OCI-LY3 (cell line): ENCODE data around the gene LRRC8C.

Experiments used
- CTCF ChIP-seq: fragments of 200-600, 300-600 bp; sonication (generic); IDR thresholded peaks from 2 replicates; pipeline ENCODE4 v1.5.1; 2014; ENCODE audit warnings: antibody characterized with exemption, low read length, low read depth
- EZH2phosphoT487 ChIP-seq: fragments of 200-600 bp; shearing (Covaris generic); IDR thresholded peaks from 2 replicates; pipeline ENCODE4 v1.6.1; 2018; ENCODE audit warnings: antibody characterized with exemption, mixed run types, low read depth

GRCh38 chr1:89603651-89604413 is 29.1 kb upstream of the LRRC8C start:
- TF ChIP-seq CTCF (no peak), EZH2phosphoT487 (no peak)
